ENCODE data around the gene CACNG7. TPM values are rescaled to one million over a fixed set of nuclear protein-coding genes. Genes with fewer than 3 reads are reported as not detected.

The CACNG7 gene
- total and polyA plus RNA-seq, 3 donors from 2014 or later = 0.39 to 0.81 (median 0.53) TPM

GRCh38 chr19:53879140-53880081, 29.7 kb upstream of the CACNG7 start:
- peak overlapping the region; percentile 50 to 62 for H3K4me3 ChIP-seq
- peak overlapping the region in 1 of 2 donors; percentile 37 for H3K27ac ChIP-seq
- DNase-seq = peak; percentile 95
- no peaks in the 10 kb centered on the region for H3K27me3 ChIP-seq
- no peak for TF ChIP-seq CTCF (IDR thresholded peaks at IDR 0.05)
- no peak for TF ChIP-seq POLR2A (IDR thresholded peaks at IDR 0.05)
- H3K9me3 ChIP-seq = no peaks in the 10 kb centered on the region
- H3K4me1 ChIP-seq = peaks cover 22% of the 10 kb centered on the region
- no peaks in the 10 kb centered on the region for H3K36me3 ChIP-seq (ENCODE audit: low read depth, missing control alignments)
- intact Hi-C loops (cut with DNase I; ENCODE audit: low total_unique reads) = no loop called here
- WGBS, 2 donors = 1% methylated on average over 32 to 51 of the region's 51 CpGs

GRCh38 chr19:53880711-53881481, 28.2 kb upstream of the CACNG7 start:
- no peaks in the 10 kb centered on the region for H3K36me3 ChIP-seq (ENCODE audit: low read depth, missing control alignments)
- no peaks in the 10 kb centered on the region for H3K9me3 ChIP-seq
- 33 to 36% methylated on average over 6 of the region's 6 CpGs for WGBS, 2 donors
- H3K4me3 ChIP-seq = no peak overlapping the region
- no peaks in the 10 kb centered on the region for H3K27me3 ChIP-seq
- intact Hi-C loops (cut with DNase I; ENCODE audit: low total_unique reads) = no loop called here
- DNase-seq = no peak
- H3K27ac ChIP-seq = no peak overlapping the region
- TF ChIP-seq POLR2A (IDR thresholded peaks at IDR 0.05) = no peak
- no peak for TF ChIP-seq CTCF (IDR thresholded peaks at IDR 0.05)
- H3K4me1 ChIP-seq = peaks cover 18% of the 10 kb centered on the region

DNA sequence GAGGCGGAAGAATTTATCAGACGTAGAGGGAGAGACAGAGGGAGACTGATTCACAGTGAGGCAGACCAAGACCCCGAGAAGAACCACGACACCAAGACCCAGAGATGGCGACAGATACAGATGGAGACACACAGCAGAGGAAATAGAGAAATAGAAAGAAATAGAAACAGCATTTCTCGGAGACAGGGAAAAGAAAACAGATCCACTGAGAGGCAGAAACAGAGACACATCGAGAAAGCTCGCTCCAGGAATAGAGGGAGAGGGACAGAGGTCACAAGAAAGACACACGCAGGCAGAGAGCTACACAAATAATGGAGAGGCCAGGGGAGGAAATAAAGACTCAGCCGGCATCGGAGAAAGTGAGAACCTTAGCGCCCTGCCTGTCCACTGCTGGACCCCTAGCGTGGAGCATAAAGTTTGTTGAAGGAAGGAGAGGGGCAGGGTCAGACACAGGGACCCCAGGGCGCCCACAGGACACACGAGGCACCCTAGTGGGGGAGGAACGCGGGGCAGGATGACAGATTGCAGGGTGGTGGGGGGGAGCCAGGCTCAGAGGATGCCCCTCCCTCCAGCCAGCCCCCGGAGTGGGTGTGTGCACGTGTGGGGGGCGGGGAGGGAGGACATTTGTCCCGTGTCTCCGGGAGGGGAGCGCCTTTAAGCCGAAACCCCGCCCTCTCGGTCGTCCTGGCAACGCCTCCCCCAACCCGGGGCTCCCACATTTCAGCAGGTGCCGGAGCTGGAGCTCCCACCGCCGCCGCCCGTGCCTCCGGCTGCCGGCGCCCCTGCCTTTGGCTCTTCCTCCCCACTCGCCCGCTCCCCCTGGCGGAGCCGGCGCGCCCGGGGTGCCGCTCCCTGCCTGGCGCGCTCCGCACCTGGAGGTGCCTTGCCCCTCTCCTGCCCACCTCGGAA, 27.3 kb upstream of the CACNG7 start, which contains the start of gene PRKCG:
Gene PRKCG (plus strand): TSS at position 716 of the 909 bp plus-strand sequence. CDS start 298 bp downstream, outside the sequence.
- H3K27me3 ChIP-seq = no peaks in the 10 kb centered on the region
- peaks cover 18% of the 10 kb centered on the region for H3K4me1 ChIP-seq
- 3 to 5% methylated on average over 24 to 49 of the region's 49 CpGs for WGBS, 2 donors
- no peak within 1 kb of the TSS for H3K27ac ChIP-seq
- TF ChIP-seq CTCF (IDR thresholded peaks at IDR 0.05) (peak in 1 of 3 experiments; percentile 14), POLR2A (IDR thresholded peaks at IDR 0.05) (no peak)
- H3K9me3 ChIP-seq = no peaks in the 10 kb centered on the region
- no peaks in the 10 kb centered on the region for H3K36me3 ChIP-seq (ENCODE audit: low read depth, missing control alignments)
- DNase-seq = no peak
- H3K4me3 ChIP-seq = peak within 1 kb of the TSS; percentile 12 to 39
- intact Hi-C loops (cut with DNase I; ENCODE audit: low total_unique reads) = no loop called here

DNA sequence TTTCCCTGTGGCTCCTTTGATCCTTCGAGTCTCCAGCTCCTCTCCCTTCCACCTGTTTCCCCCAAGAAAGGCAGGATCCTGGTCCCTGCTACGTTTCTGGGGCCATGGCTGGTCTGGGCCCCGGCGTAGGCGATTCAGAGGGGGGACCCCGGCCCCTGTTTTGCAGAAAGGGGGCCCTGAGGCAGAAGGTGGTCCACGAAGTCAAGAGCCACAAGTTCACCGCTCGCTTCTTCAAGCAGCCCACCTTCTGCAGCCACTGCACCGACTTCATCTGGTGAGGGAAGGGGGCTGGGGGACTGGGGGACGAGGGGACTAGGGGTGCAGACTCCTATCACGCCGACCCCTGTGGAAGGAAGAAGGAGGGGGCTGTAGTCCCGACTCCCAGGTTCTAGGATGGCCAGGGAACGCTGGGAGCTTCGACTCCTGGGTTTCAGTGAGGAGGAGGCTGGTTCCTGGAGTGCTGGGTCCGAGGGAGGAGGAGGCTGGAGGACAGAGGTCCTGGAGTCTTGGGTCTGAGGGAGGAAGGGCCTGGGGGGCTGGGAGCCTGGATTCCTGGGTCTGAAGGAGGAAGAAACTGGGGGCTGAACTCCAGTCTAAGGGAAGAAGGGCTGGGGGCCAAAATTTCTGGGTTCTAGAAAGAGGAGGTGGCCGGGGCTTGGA, 26.6 kb upstream of the CACNG7 start:
- H3K9me3 ChIP-seq = no peaks in the 10 kb centered on the region
- H3K27me3 ChIP-seq = no peaks in the 10 kb centered on the region
- H3K4me3 ChIP-seq = peak overlapping the region; percentile 12 to 39
- 3 to 4% methylated on average over 17 to 18 of the region's 18 CpGs for WGBS, 2 donors
- TF ChIP-seq POLR2A (IDR thresholded peaks at IDR 0.05) = no peak
- TF ChIP-seq CTCF (IDR thresholded peaks at IDR 0.05) = no peak
- no peak for DNase-seq
- H3K36me3 ChIP-seq (ENCODE audit: low read depth, missing control alignments) = no peaks in the 10 kb centered on the region
- peaks cover 18% of the 10 kb centered on the region for H3K4me1 ChIP-seq
- H3K27ac ChIP-seq = no peak overlapping the region
- intact Hi-C loops (cut with DNase I; ENCODE audit: low total_unique reads) = no loop called here

All from testis (tissue), 3 donors.